HepG2 (cell line): ENCODE measurements around the gene PPP1R12C. TPM values are rescaled to one million over a fixed set of nuclear protein-coding genes. Genes with fewer than 3 reads are reported as not detected.

ENCODE experiments used
- ATAC-seq: fragments of 200-7000 bp; cut with Tn5 transposase; 3 replicates; pipeline ENCODE4 v1.9.1; 2020; ENCODE audit warnings: mild to moderate bottlenecking, moderate library complexity
- BruUV-seq: library from RNA; stranded (reverse); fragments of 400-500 nt; replicated peaks from 2 replicates; lab custom pipeline; 2021; lab: Mats Ljungman, UMichigan
- CTCF ChIA-PET: fragments of 300-600 bp; formaldehyde crosslinking; extraction: SDS; loops from one replicate; lab custom pipeline; 2021; ENCODE audit warnings: low total read pairs, inconsistent platforms, low intra/inter-chr PET ratio; lab: Yijun Ruan, JAX
- POLR2A ChIA-PET: fragments of 350-600 bp; sonication (Branson Sonifier 250); formaldehyde crosslinking; loops from one replicate; lab custom pipeline; 2020; ENCODE audit warnings: antibody characterized with exemption, inconsistent platforms; lab: Yijun Ruan, JAX
- DNase-seq: peaks from one replicate; pipeline ENCODE4 v3.0.0-alpha.2; 2015; ENCODE audit warnings: low spot score
- FAIRE-seq: peaks from 3 replicates; lab custom pipeline; 2011; peaks lifted over from hg19 to GRCh38; lab: Jason Lieb, UNC
- H2AFZ ChIP-seq: one replicate; pipeline ENCODE4 v1.6.1; 2011; ENCODE audit warnings: low read length, inconsistent platforms
- H3K27ac ChIP-seq: fragments of 300-600 bp; 3 replicates; pipeline ENCODE4 v1.8.0; 2011; ENCODE audit warnings: mixed run types, mild to moderate bottlenecking, mixed read lengths, low read length, inconsistent platforms; ENCODE audit not compliant: insufficient read depth; ENCODE audit errors: extremely low read length
- H3K27me3 ChIP-seq, 2 experiments: fragments of 200-600 bp in 1 of 2; 2 replicates in 1 of 2; 3 replicates in 1 of 2; pipeline versions ENCODE4 v1.6.0 to v1.8.0; 2011; ENCODE audit warnings: low read length in 2 of 2, mild to moderate bottlenecking in 2 of 2, moderate library complexity in 2 of 2, inconsistent platforms in 1 of 2; ENCODE audit not compliant: insufficient read depth in 2 of 2, control insufficient read depth in 1 of 2
- H3K36me3 ChIP-seq, 2 experiments: fragments of 200-600 bp in 1 of 2; replicated peaks in 1 of 2; 2 replicates in 1 of 2; 3 replicates in 1 of 2; pipeline versions ENCODE4 v1.5.1 to v1.8.0; 2011; ENCODE audit warnings: low read length in 2 of 2, inconsistent platforms in 1 of 2; ENCODE audit not compliant: insufficient read depth in 2 of 2, control insufficient read depth in 1 of 2
- H3K4me1 ChIP-seq: 2 replicates; pipeline ENCODE4 v1.5.1; 2012; ENCODE audit warnings: low read length, inconsistent platforms; ENCODE audit not compliant: insufficient read depth
- H3K4me2 ChIP-seq: 2 replicates; pipeline ENCODE4 v1.6.0; 2011; ENCODE audit warnings: low read depth, low read length, inconsistent platforms
- H3K4me3 ChIP-seq, 3 experiments: fragments of 200-600 bp in 1 of 3; sonication (generic), shearing (Covaris generic) in 1 of 3; replicated peaks in 1 of 3; 2 replicates each; pipeline ENCODE4 v1.5.1; 2011 to 2016; ENCODE audit warnings: low read length in 3 of 3, inconsistent platforms in 2 of 3, low read depth in 2 of 3, mild to moderate bottlenecking in 2 of 3, control low read depth in 1 of 3, mixed read lengths in 1 of 3; ENCODE audit not compliant: insufficient read depth in 1 of 3
- H3K79me2 ChIP-seq: one replicate; pipeline ENCODE4 v1.6.1; 2011; ENCODE audit warnings: low read length, inconsistent platforms; ENCODE audit not compliant: insufficient read depth
- H3K9ac ChIP-seq: 2 replicates; pipeline ENCODE4 v1.6.0; 2011; ENCODE audit warnings: mild to moderate bottlenecking, low read depth, low read length, inconsistent platforms; ENCODE audit not compliant: insufficient read depth
- H3K9me3 ChIP-seq: 2 replicates; pipeline ENCODE4 v1.5.1; 2012; ENCODE audit warnings: mild to moderate bottlenecking, low read length
- H4K20me1 ChIP-seq: 2 replicates; pipeline ENCODE4 v1.6.0; 2011; ENCODE audit warnings: inconsistent platforms, mild to moderate bottlenecking, low read length, moderate library complexity; ENCODE audit not compliant: insufficient read depth
- ATF4 ChIP-seq, 2 experiments: fragments of 450-650 bp in 1 of 2; sonication (generic) in 1 of 2; formaldehyde crosslinking; IDR thresholded peaks; 2 replicates each; pipeline versions ENCODE4 v1.5.0 to v1.8.0; 2020 to 2022; ENCODE audit warnings: mild to moderate bottlenecking in 1 of 2, missing genetic modification reagents in 1 of 2
- CENPT ChIP-seq: sonication (generic); formaldehyde crosslinking; IDR thresholded peaks from 2 replicates; pipeline ENCODE4 v1.8.0; 2022; ENCODE audit warnings: low read depth, mild to moderate bottlenecking, moderate library complexity, missing genetic modification reagents
- DPF2 ChIP-seq: sonication (generic); formaldehyde crosslinking; IDR thresholded peaks from 2 replicates; pipeline ENCODE4 v1.4.0; 2020; ENCODE audit warnings: mild to moderate bottlenecking, low read depth, missing genetic modification reagents, borderline replicate concordance
- HNRNPLL ChIP-seq: fragments of 200-400 bp; formaldehyde crosslinking; IDR thresholded peaks from 2 replicates; pipeline ENCODE4 v1.6.1; 2017; ENCODE audit warnings: mild to moderate bottlenecking, low read depth, low read length; ENCODE audit not compliant: poor library complexity, severe bottlenecking
- PCBP2 ChIP-seq: fragments of 200-400 bp; formaldehyde crosslinking; optimal IDR thresholded peaks from 2 replicates; pipeline ENCODE3; 2018; ENCODE audit warnings: low read length, low read depth; ENCODE audit not compliant: poor library complexity, severe bottlenecking
- POLR2AphosphoS5 ChIP-seq: IDR thresholded peaks from 2 replicates; pipeline ENCODE4 v1.6.1; 2012; ENCODE audit warnings: low read depth, low read length
- RNF2 ChIP-seq: fragments of 450-650 bp; conservative IDR thresholded peaks from 2 replicates; pipeline ENCODE4 v1.6.1; 2016; ENCODE audit warnings: low read depth
- STAG1 ChIP-seq: sonication (generic); formaldehyde crosslinking; IDR thresholded peaks from 2 replicates; pipeline ENCODE4 v1.4.0; 2020; ENCODE audit warnings: missing genetic modification reagents
- ZNF382 ChIP-seq: sonication (generic); formaldehyde crosslinking; IDR thresholded peaks from 2 replicates; pipeline ENCODE4 v1.5.0; 2020; ENCODE audit warnings: missing genetic modification reagents, mild to moderate bottlenecking, borderline replicate concordance
- ZNF558 ChIP-seq: sonication (generic); formaldehyde crosslinking; IDR thresholded peaks from 2 replicates; pipeline ENCODE4 v1.9.0; 2022; ENCODE audit warnings: mild to moderate bottlenecking, missing genetic modification reagents, borderline replicate concordance
- ZNF569 ChIP-seq: sonication (generic); formaldehyde crosslinking; IDR thresholded peaks from 2 replicates; pipeline ENCODE4 v1.5.0; 2020; ENCODE audit warnings: mild to moderate bottlenecking, missing genetic modification reagents, moderate library complexity, borderline replicate concordance
- ZNF713 ChIP-seq: sonication (generic); formaldehyde crosslinking; IDR thresholded peaks from 2 replicates; pipeline ENCODE4 v1.4.0; 2020; ENCODE audit warnings: mild to moderate bottlenecking, missing genetic modification reagents
- WGBS: methylation state at CpG from one replicate; pipeline ENCODE4 v1.1.6; 2017; ENCODE audit warnings: low lambda C conversion rate; 5-methylcytosine and 5-hydroxymethylcytosine counted together
- in situ Hi-C: cut with HindIII; loops from 2 replicates; pipeline ENCODE4 v1.10.0; 2017; ENCODE audit warnings: low pct_unique_long_range_greater_than_20kb; ENCODE audit not compliant: extremely low pct_ligation_motif_present
- intact Hi-C: fragments of 100-400 bp; cut with micrococcal nuclease; formaldehyde crosslinking; loops from one replicate; pipeline ENCODE4 v1.10.0; 2022; ENCODE audit not compliant: unreplicated experiment
- polyA plus RNA-seq, 8 experiments: library from polyadenylated mRNA; depleted of rRNA in 3 of 8; stranded (reverse) in 7 of 8; unstranded in 1 of 8; fragments of >200 nt; fragmentation: Illumina TruSeq in 4 of 8; extraction: Trizol in 4 of 8; gene quantifications; 2 replicates each; pipeline versions ENCODE4 v1.2.1 to v1.2.3, GENCODE V29; 2011 to 2016; ENCODE audit warnings: low read depth in 4 of 8, missing spikeins in 1 of 8, mixed read lengths in 1 of 8; ENCODE audit not compliant: insufficient read depth in 1 of 8
- total RNA-seq, 5 experiments: library from RNA; depleted of rRNA; stranded (reverse); fragments of >200 nt; fragmentation: Illumina TruSeq; extraction: Trizol; gene quantifications; 2 replicates each; pipeline ENCODE4 v1.2.3, GENCODE V29; 2016; ENCODE audit warnings: low read depth in 1 of 5

The PPP1R12C gene
- total and polyA plus RNA-seq, 2 of the 13 experiments (the other 11 are each of a cell fraction or from before 2014, with no cell fraction given): 29.7 to 30.3 TPM

GRCh38 chr19:55071913-55072312 is 45.5 kb downstream of the PPP1R12C start:
- no peak overlapping the region for H3K4me2 ChIP-seq
- no peak overlapping the region for H3K27ac ChIP-seq
- ChIA-PET CTCF (no interaction called here), POLR2A (interaction anchor here (2.2 kb wide), 1 partner anchor 9 kb away, joined by 6 read pairs; the partner anchor contains the start of gene RDH13)
- H3K4me1 ChIP-seq: peaks cover 33% of the 10 kb centered on the region
- intact Hi-C loops: no loop called here
- 14% methylated on average over 3 of the region's 8 CpGs for WGBS
- in situ Hi-C loops: no loop called here
- no peaks in the 10 kb centered on the region for H3K9me3 ChIP-seq
- FAIRE-seq (no peak), ATAC-seq (no peak), DNase-seq (no peak)
- no peaks in the 10 kb centered on the region for H3K36me3 ChIP-seq
- no peak overlapping the region for H3K4me3 ChIP-seq
- no peaks in the 10 kb centered on the region for H4K20me1 ChIP-seq
- no peak overlapping the region for H2AFZ ChIP-seq
- peaks cover 3 to 42% of the 10 kb centered on the region in 2 experiments for H3K27me3 ChIP-seq
- H3K79me2 ChIP-seq: no peaks in the 10 kb centered on the region
- no peak overlapping the region for H3K9ac ChIP-seq
- TF ChIP-seq DPF2 (CRISPR knock-in tag): no peak
- no peak for TF ChIP-seq CENPT (CRISPR knock-in tag)
- no peak for TF ChIP-seq STAG1 (CRISPR knock-in tag)
- no peak for TF ChIP-seq POLR2AphosphoS5
- TF ChIP-seq PCBP2: no peak
- no peak for TF ChIP-seq ZNF569 (CRISPR knock-in tag)
- TF ChIP-seq ATF4 (CRISPR knock-in tag; IDR thresholded peaks at IDR 0.05): no peak
- no peak for TF ChIP-seq ZNF713
- no peak for TF ChIP-seq HNRNPLL
- no peak for TF ChIP-seq RNF2
- TF ChIP-seq ZNF558 (CRISPR knock-in tag): no peak
- TF ChIP-seq ZNF382: no peak
- TF ChIP-seq, all 625 proteins: peak for 0
- no TSS peak for BruUV-seq
